HG03558 (cell line): Measurements from ENCODE around the gene SMC6.
A peak's percentile ranks its signal among the peaks of the same experiment; 100 is the strongest.

Experiments
- ATAC-seq: cut with Tn5 transposase; IDR thresholded peaks from one replicate; pipeline ENCODE4 v1.9.1; 2021; ENCODE audit warnings: moderate number of reproducible peaks; ENCODE audit not compliant: unreplicated experiment; ENCODE audit errors: extremely low read depth

SMC6 gene

GRCh38 chr2:17768894-17769293, 15.3 kb upstream of the SMC6 start:
- no peak for ATAC-seq

DNA sequence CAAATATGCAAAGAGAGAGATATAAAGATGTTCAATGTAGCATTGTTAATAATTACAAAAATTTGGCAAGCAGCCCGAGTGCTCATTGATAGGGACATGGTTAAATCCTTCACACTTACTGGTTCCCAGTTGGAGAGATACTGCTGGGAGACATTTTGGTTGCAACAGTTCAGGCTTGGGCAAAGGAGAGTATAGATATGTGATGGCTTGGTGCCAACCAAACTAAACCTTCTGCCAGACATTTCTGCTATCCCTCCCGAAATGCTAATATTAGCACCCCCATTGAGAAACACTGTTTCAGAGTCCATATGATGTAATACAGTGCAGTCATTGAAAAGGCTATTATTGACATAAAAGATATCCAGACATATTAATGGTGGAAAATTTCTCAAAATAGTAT, 11.8 kb upstream of the SMC6 start:
- no peak for ATAC-seq

DNA sequence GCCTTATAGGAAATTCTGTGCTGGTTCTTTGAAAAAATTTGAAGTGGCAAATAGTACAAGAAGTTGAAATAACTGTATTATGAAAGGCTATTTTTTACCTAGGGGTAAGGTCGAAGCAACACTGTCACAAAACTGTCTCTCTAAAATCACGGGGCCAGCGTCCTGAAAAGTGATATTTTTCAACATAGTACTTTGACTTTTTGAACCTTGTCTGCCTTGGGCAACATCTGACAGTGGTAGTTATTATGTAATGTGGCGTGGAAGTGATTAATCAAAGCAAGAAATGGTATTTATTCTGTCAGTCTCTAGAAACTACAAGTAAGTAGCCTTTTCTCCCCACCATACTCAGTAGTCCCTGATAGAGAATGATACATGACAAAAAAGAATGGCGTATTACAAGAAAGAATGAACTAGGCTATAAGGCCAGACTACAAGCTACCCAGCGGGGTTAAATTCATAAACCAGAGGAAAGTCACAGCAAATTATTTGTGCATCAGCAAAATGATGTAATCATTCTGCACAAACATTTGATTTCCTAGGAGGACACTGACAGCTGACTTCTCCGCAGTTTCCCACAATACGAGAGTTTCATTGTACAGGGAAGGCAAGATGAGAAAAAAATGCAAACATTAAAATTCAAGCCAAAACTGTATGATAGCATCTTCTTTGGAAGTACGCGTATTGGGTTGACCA, 10.2 kb upstream of the SMC6 start:
- no peak for ATAC-seq

DNA sequence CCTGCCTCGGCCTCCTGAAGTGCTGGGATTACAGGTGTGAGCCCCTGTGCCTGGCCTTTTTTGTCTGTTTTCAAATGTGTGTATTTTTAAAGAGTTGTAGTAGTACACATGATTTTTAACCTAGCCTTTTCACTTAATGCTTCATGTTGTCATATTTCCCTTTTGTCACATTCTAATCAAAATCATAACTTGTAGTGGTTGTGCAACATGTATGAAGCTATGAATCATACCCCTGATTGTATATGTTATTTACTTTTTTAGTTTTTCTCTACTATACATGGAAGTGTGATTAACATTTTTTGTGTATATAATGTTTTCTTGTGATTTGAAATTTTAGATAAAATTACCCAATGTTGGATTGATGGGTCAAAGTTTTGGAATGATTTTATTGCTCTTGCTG, 8.8 kb upstream of the SMC6 start:
- no peak for ATAC-seq

DNA sequence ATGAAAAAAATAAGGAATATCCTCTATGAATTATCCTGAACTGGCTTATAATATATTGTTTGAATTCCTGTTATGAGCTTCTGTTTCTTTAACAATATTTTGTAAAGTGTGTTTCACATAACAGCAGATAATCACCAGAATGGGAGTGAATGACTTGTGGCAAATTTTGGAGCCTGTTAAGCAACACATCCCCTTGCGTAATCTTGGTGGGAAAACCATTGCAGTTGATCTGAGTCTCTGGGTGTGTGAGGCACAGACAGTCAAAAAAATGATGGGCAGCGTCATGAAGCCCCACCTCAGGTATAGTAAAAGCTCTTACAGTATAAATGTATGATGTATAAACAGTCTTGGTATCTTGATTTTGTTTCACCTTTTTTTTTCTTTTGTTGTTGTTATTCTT, 6.2 kb upstream of the SMC6 start:
- no peak for ATAC-seq

- ATAC-seq, result no peak
These were observed 4.5 kb upstream of the SMC6 start for GRCh38 chr2:17758118-17758517.

DNA sequence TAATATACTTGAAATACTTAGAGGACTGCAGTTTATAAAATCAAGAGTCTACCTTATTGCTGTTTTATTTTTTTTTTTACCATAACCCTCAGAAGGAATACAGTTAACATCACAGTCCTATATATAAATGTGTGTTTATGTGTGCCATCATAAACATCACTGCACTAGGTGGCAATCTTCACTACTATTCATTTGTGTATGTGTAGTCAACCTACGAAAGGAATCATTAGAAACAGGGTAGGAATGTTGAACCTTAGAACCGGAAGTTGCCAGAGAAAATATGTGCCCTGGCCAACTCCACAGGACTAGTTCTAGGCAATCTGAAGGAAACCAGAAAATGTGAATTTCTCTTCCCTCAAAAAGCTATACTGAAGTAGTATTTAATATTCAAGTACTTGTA, 3.7 kb upstream of the SMC6 start:
- ATAC-seq, result no peak

GRCh38 chr2:17756668-17757067, 3.1 kb upstream of the SMC6 start:
- no peak for ATAC-seq

- no peak for ATAC-seq
These were observed 1.3 kb upstream of the SMC6 start for GRCh38 chr2:17754773-17755425.

DNA sequence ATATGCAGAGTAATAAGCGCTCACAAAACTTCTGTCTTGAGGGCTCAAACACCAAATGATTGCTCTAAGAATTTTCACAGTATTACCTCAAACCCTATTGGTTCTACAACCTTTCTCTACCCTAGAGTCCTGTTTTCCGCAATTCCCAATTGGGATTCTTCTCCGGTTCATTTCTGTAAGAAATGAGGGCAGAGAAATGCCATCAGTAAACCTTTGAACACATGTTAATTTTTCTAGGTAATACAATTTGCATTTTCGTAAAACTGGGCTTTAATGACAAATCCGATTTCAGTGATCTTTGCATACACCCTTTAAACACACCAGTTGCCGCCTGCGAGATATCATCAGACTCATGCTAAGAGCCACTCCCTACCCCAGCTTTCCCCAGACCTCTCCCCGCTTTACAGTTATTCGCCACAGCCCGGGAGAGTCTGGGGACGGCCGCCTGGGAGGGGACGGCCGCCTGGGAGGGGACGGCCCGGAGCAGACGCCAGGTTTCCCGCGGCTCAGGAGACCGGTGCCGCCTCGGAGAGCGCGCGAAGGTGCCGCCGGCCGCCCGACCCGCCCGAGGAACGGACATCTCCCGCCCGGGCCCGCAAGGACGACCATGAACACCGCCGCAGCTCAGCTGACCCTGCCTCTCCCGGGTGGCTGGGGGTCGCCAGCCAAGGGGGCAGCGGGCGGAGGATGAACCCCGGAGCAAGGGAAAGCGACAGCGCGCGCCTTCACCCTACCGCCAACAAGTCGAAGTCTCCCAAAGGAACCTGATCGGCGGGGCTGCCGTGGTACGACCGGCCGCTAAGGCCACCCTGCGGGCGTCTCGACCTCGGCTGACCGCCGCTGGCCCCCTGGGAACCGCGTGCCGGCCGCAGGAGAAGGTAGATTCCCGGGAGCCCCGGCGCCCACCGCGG, 463 bp downstream of the SMC6 start:
- peak; percentile 19 for ATAC-seq

- no peak for ATAC-seq
These were observed 1.4 kb downstream of the SMC6 start for GRCh38 chr2:17752246-17752645.

DNA sequence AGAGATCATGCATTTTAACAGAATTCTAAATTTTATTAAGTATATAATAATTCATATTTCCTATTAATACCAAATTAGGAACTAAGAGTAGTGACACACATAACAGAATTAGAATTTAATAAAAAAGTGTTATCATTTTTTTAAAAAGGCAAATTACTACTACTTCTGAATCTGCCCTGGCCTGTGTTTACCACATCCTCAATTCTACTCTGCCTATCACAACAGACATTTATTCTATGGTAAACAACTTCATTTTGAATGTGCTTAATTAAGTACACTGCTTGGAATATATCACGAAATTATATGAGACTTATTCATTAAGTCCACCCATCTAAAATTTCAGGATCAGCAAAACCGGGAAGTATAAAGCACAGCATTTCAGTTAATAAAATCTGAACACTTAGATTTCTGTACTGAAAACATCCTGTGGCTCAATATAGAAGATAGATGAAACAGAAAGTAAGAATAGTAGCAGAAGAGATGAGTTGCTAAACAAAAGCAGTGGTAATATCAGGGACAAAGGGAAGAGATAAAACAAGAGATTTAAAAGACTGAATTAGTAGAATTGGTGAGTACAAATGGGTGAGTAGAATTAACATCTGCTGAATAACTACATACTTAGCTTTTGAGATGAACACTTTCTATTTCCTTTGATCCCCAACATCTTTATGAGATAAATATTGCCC, 3.7 kb downstream of the SMC6 start:
- peak; percentile 29 for ATAC-seq

GRCh38 chr2:17748745-17749144, 4.9 kb downstream of the SMC6 start:
- ATAC-seq, result no peak

DNA sequence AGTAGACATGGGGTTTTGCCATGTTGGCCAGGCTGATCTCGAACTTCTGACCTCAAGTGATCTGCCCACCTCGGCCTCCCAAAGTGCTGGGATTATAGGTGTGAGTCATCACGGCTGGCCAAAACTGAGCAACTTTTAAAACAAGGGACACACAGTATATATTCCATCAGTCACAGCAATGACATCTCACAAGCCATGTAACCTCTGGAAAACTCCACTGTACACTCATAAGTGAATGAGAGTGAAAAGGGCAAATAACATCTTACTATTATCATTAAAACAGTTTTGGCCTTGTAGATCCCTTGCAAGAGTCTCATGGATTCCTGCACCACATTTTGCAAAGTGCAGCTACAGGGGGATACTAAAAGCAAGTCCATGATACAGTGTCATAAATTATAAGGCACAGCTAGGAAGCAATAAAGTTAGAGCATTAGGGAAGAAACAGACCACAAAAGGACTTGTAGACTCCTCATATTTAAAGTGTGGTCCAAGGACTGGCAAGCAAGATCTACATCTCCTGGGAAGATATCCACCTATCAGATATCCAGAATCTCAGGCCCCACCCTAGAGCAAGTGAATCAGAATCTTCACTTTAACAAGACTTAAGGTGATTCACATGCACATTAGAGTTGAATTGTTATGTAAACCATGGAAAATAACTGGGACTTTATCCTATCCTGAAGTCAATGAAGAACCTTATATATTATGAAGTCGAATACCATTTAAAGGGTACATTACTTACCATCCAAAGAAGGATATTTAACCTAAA, 5.7 kb downstream of the SMC6 start:
- no peak for ATAC-seq

GRCh38 chr2:17740203-17740602, 13.4 kb downstream of the SMC6 start:
- no peak for ATAC-seq

DNA sequence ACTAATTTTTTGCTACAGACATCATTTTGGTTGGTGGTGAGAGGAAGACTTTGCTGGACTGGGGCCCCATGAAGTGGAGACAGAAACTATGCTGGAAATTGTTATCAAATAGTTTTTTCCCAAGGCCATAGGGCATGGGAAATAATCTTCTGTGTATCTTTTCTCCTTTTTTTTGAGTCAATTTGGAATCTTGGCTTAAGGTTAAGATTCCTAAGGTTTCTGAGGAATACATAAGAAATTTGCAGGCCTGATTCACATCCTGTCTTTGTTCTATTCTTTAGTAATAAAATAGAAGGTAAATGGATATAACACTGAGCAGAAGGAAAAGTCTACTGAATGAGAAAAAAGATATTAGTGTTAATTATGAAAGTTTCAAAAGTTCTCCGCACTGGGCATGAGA, 16.6 kb downstream of the SMC6 start:
- ATAC-seq, result no peak

- ATAC-seq, result no peak
These were observed 17.7 kb downstream of the SMC6 start for GRCh38 chr2:17735864-17736263.

GRCh38 chr2:17733599-17733998, 20.0 kb downstream of the SMC6 start:
- ATAC-seq, result no peak

GRCh38 chr2:17729880-17730279, 23.7 kb downstream of the SMC6 start:
- no peak for ATAC-seq

DNA sequence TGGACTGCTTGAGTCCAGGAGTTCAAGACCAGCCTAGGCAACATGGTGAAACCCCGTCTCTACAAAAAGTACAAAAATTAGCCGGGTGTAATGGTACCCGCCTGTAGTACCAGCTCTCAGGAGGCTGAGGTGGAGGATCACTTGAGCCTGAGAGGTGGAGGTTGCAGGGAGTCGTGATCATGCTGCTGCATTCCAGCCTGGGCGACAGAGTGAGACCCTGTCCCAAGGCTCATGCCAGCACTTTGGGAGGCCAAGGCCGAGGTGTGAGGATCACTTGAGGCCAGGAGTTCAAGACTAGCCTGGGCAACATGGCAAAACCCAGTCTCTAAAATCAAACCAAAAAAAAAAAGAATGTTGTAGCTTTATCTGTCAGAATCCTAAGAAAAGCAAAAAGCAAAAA, 25.4 kb downstream of the SMC6 start:
- no peak for ATAC-seq
